Left ventricle myocardium inferior (tissue), 1 donor: Measurements from ENCODE around the gene METTL24. TPM values are rescaled to one million over a fixed set of nuclear protein-coding genes. Genes with fewer than 3 reads are reported as not detected.

Experiments used
- DNase-seq: peaks from one replicate; pipeline ENCODE4 v3.0.0-alpha.2; 2020
- H3K27ac ChIP-seq: fragments of 200-600 bp; replicated peaks from 2 replicates; pipeline ENCODE4 v1.8.0; 2021
- H3K27me3 ChIP-seq: fragments of 200-600 bp; 2 replicates; pipeline ENCODE4 v1.8.0; 2021; ENCODE audit warnings: low read depth
- H3K36me3 ChIP-seq: fragments of 200-600 bp; 2 replicates; pipeline ENCODE4 v1.8.0; 2021
- H3K4me1 ChIP-seq: fragments of 200-600 bp; 2 replicates; pipeline ENCODE4 v1.8.0; 2021
- H3K4me3 ChIP-seq: fragments of 200-600 bp; 2 replicates; pipeline ENCODE4 v1.8.0; 2021; ENCODE audit warnings: mild to moderate bottlenecking, moderate library complexity
- H3K9me3 ChIP-seq: fragments of 200-600 bp; replicated peaks from 2 replicates; pipeline ENCODE4 v1.8.0; 2021
- CTCF ChIP-seq: fragments of 200-600 bp; IDR thresholded peaks from 2 replicates; pipeline ENCODE4 v1.8.0; 2021; ENCODE audit warnings: antibody characterized with exemption, mild to moderate bottlenecking, borderline replicate concordance
- intact Hi-C: fragments of 100-400 bp; cut with micrococcal nuclease; formaldehyde crosslinking; loops from one replicate; pipeline ENCODE4 v1.11.0; 2022
- total RNA-seq: library from RNA; stranded (reverse); fragmentation: NEBNext Ultra II Directional; extraction: Animal tissue kit (Norgen Biotek cat#: 25700); gene quantifications from one replicate; pipeline ENCODE4 v1.2.1, GENCODE V29; 2021
- donor health status: DM: no; HTN: yes; CAD: no; lungs with severe emphysema.

The METTL24 gene
- total RNA-seq, 1 donor from 2014 or later = 1.2 TPM

GRCh38 chr6:110337486-110337885 lies 20.7 kb downstream of the METTL24 start:
- Histone ChIP-seq H3K4me1 (peaks cover 3% of the 10 kb centered on the region), H3K4me3 (no peak overlapping the region)
- intact Hi-C loops = no loop called here

DNA sequence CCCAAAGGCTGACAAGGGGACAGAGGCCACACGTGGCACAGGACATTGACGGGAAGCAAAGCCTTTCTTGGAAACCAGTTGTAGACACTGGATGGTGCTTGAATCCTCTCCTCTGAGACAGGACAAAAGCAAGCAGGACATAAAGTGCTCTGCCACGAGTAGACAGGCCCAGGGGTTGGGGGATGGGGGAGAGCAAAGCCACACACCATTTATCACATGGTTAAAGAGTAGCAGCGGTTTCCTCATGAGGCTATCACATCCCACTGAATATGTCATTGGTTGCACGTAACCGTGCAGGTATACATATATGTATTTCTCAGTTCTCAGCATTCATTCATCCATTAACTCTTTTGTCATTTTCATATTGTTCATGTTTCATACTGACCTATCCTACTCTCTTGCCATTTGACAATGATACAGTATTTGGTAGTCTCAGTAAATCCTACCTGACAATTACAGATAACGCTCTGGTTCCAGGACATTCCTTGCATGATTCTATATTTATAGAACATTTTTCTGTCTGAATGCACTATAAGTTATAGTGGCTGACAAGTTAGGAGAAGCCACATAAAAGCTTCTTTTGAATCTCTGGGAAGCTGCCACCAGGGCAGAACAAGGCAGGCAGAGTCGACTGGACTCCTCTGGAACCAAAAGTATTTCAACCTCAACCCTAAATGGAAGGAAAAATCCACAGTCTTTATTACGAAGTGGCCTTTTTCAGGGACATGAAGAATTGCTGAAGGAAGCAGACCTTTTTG lies 23.5 kb downstream of the METTL24 start:
- H3K9me3 ChIP-seq = no peaks in the 10 kb centered on the region
- H3K4me3 ChIP-seq = no peak overlapping the region
- no peak for DNase-seq
- no peak for TF ChIP-seq CTCF
- H3K27me3 ChIP-seq = no peaks in the 10 kb centered on the region
- intact Hi-C loops = no loop called here
- H3K36me3 ChIP-seq = no peaks in the 10 kb centered on the region
- peaks cover 3% of the 10 kb centered on the region for H3K4me1 ChIP-seq
- H3K27ac ChIP-seq = no peak overlapping the region

More at GRCh38 chr6:110337486-110337885, 20.7 kb downstream of the METTL24 start:
- no peak for DNase-seq
- Histone ChIP-seq H3K9me3 (no peaks in the 10 kb centered on the region), H3K27ac (no peak overlapping the region), H3K36me3 (no peaks in the 10 kb centered on the region), H3K27me3 (no peaks in the 10 kb centered on the region)
- TF ChIP-seq CTCF = no peak

GRCh38 chr6:110332281-110332680 lies 25.9 kb downstream of the METTL24 start:
- no peaks in the 10 kb centered on the region for H3K36me3 ChIP-seq
- DNase-seq = no peak
- intact Hi-C loops = no loop called here

DNA sequence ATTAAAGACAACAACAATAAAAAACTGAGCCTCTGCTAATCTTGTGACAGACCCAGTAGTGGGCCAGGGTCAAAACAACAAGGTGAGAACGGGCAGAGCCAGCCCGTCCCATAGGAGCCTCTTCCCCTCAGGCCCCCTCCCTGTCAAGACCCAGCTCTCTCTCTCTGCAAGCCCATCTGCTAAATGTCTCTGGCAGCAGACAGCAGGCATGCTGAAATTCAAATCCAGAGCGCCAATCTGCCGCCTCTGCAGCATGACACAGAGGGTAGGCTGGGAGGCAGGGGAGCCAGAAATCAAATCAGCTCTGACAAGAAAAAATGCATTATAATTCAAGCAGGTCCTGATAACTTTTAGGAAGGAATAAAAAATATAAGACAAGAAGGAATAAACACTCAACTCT lies 26.3 kb downstream of the METTL24 start:
- H3K4me3 ChIP-seq = no peak overlapping the region
- intact Hi-C loops = no loop called here
- peaks cover 3% of the 10 kb centered on the region for H3K4me1 ChIP-seq
- TF ChIP-seq CTCF = no peak
- H3K27ac ChIP-seq = no peak overlapping the region
- H3K9me3 ChIP-seq = no peaks in the 10 kb centered on the region
- DNase-seq = no peak
- no peaks in the 10 kb centered on the region for H3K27me3 ChIP-seq
- H3K36me3 ChIP-seq = no peaks in the 10 kb centered on the region

More at GRCh38 chr6:110332281-110332680, 25.9 kb downstream of the METTL24 start:
- Histone ChIP-seq H3K9me3 (no peaks in the 10 kb centered on the region), H3K4me3 (no peak overlapping the region), H3K27me3 (no peaks in the 10 kb centered on the region), H3K27ac (no peak overlapping the region), H3K4me1 (peaks cover 3% of the 10 kb centered on the region)
- no peak for TF ChIP-seq CTCF

GRCh38 chr6:110331390-110331789 lies 26.8 kb downstream of the METTL24 start:
- Histone ChIP-seq H3K4me3 (no peak overlapping the region), H3K9me3 (no peaks in the 10 kb centered on the region), H3K27ac (no peak overlapping the region), H3K27me3 (no peaks in the 10 kb centered on the region), H3K4me1 (peaks cover 3% of the 10 kb centered on the region), H3K36me3 (no peaks in the 10 kb centered on the region)
- no peak for DNase-seq
- intact Hi-C loops = no loop called here
- no peak for TF ChIP-seq CTCF
